Gastroesophageal sphincter (tissue), 4 donors: ENCODE measurements around the gene OR2AG1. TPM values are rescaled to one million over a fixed set of nuclear protein-coding genes. Genes with fewer than 3 reads are reported as not detected.

Experiments used
- ATAC-seq: fragments of 150-250 bp; one replicate; pipeline ENCODE4 v1.9.1; 2016; ENCODE audit warnings: mild to moderate bottlenecking, moderate library complexity
- H3K27ac ChIP-seq, 4 donors: fragments of 200-600 bp; sonication (generic) in 3 of 4; 1 replicate in 3 of 4; 2 replicates in 1 of 4; pipeline ENCODE4 v1.5.1; 2016 to 2019
- H3K27me3 ChIP-seq: fragments of 200-600 bp; sonication (generic); one replicate; pipeline ENCODE4 v1.5.1; 2019
- H3K36me3 ChIP-seq, 2 donors: fragments of 200-600 bp; sonication (generic); one replicate each; pipeline ENCODE4 v1.5.1; 2019; ENCODE audit warnings: control low read depth in 1 of 2
- H3K4me1 ChIP-seq, 3 donors: fragments of 200-600 bp; sonication (generic); 1 replicate in 2 of 3; 2 replicates in 1 of 3; pipeline ENCODE4 v1.5.1; 2016 to 2019; ENCODE audit warnings: control low read depth in 2 of 3
- H3K4me3 ChIP-seq, 2 donors: fragments of 200-600 bp; sonication (generic); one replicate each; pipeline ENCODE4 v1.5.1; 2019; ENCODE audit warnings: mild to moderate bottlenecking in 1 of 2, moderate library complexity in 1 of 2
- H3K9me3 ChIP-seq, 3 donors: fragments of 200-600 bp; sonication (generic); one replicate each; pipeline ENCODE4 v1.5.1; 2017 to 2019; ENCODE audit warnings: control low read depth in 2 of 3
- EP300 ChIP-seq: sonication (generic); formaldehyde crosslinking; IDR thresholded peaks from one replicate; pipeline ENCODE4 v1.6.1; 2017; ENCODE audit warnings: antibody characterized with exemption, mild to moderate bottlenecking
- POLR2A ChIP-seq, 2 donors: fragments of 450-650 bp; IDR thresholded peaks; one replicate each; pipeline ENCODE4 v1.6.1; 2017; ENCODE audit warnings: antibody characterized with exemption in 2 of 2, mild to moderate bottlenecking in 2 of 2, moderate library complexity in 1 of 2
- POLR2AphosphoS5 ChIP-seq: sonication (generic); formaldehyde crosslinking; IDR thresholded peaks from one replicate; pipeline ENCODE4 v1.6.1; 2017; ENCODE audit warnings: antibody characterized with exemption
- WGBS, 2 donors: methylation state at CpG; one replicate each; pipeline ENCODE4 v1.1.5; 2018; ENCODE audit warnings: low coverage in 1 of 2; 5-methylcytosine and 5-hydroxymethylcytosine counted together
- total RNA-seq, 4 donors: library from RNA; depleted of rRNA; stranded (reverse); fragments of >200 nt; gene quantifications; one replicate each; pipeline ENCODE4 v1.1.0, GENCODE V29; 2016
- TF ChIP-seq, protein P1 (sequence below), 4 experiments: fragments of 200-600 bp in 2 of 4; fragments of 450-650 bp in 2 of 4; sonication (generic) in 1 of 4; IDR thresholded peaks; one replicate each; pipeline ENCODE4 v1.5.1; 2017 to 2019; ENCODE audit warnings: antibody characterized with exemption in 4 of 4, mild to moderate bottlenecking in 2 of 4, moderate library complexity in 2 of 4

OR2AG1 gene
- total RNA-seq, 4 donors from 2014 or later = not detected

DNA sequence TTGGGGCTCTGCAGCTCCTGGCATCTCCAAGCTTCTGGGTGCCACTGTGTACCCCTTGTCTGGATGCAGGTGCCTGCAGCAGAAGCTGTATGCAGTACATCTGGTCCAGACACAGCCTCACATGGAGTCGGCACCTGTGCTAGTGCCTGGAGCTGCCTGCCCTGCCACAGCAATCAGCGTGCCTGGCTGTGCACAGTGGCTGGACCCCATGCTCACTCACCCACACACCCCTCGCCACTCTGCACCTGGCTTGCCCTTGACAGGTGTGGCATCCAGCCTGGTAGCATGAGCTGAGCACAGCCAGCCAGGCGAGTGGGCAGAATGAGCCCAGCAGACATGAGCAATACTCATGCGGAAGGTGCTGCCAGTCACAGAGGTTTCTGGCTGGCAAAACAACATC, 36.1 kb downstream of the OR2AG1 start:
- no peak overlapping the region for H3K4me3 ChIP-seq
- no peaks in the 10 kb centered on the region for H3K27me3 ChIP-seq
- TF ChIP-seq EP300 (no peak), POLR2A (IDR thresholded peaks at IDR 0.05) (no peak), POLR2AphosphoS5 (no peak)
- TF ChIP-seq, protein P1, sequence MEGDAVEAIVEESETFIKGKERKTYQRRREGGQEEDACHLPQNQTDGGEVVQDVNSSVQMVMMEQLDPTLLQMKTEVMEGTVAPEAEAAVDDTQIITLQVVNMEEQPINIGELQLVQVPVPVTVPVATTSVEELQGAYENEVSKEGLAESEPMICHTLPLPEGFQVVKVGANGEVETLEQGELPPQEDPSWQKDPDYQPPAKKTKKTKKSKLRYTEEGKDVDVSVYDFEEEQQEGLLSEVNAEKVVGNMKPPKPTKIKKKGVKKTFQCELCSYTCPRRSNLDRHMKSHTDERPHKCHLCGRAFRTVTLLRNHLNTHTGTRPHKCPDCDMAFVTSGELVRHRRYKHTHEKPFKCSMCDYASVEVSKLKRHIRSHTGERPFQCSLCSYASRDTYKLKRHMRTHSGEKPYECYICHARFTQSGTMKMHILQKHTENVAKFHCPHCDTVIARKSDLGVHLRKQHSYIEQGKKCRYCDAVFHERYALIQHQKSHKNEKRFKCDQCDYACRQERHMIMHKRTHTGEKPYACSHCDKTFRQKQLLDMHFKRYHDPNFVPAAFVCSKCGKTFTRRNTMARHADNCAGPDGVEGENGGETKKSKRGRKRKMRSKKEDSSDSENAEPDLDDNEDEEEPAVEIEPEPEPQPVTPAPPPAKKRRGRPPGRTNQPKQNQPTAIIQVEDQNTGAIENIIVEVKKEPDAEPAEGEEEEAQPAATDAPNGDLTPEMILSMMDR (IDR thresholded peaks at IDR 0.05) = no peak
- H3K27ac ChIP-seq = no peak overlapping the region
- 91% methylated on average over 4 of the region's 5 CpGs; no CpG with 5 or more reads in 1 of the 2 donors for WGBS, 2 donors
- no peaks in the 10 kb centered on the region for H3K36me3 ChIP-seq
- no peaks in the 10 kb centered on the region for H3K4me1 ChIP-seq
- no peaks in the 10 kb centered on the region for H3K9me3 ChIP-seq
- no peak for ATAC-seq

DNA sequence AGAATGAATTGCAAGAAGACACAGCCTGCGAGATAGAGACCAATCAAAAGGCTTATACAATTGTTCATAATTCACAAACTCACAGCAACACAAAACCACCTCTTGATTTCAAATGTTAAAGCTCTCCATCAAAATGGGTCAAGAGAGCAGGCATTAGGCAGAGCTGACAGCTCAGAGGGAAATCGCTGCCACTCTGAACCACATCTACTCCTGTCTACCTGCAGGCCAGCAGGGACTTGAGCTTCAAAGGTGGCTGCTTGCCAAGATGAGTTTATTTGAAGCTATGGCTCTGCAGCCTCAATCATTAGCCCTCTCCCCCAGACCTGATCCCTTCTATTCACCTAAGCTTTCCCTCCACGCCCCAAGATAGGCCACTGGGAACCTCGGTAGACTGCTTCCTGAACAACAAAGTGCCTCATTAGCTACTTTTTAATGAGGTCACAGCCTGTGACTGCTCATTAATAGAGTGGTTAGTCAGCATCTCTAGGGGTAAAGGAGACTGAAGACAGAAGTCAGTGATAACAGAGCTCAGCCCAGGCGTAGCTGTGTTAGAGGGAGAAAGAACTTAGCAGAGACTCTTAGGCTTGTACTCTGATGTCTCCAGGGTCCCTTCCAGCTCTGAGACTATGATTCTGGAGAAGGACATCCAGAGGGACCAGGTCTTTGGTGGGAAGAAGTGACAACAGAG, 41.5 kb downstream of the OR2AG1 start:
- no peak for ATAC-seq
- no peaks in the 10 kb centered on the region for H3K4me1 ChIP-seq
- no peaks in the 10 kb centered on the region for H3K36me3 ChIP-seq
- H3K4me3 ChIP-seq = no peak overlapping the region
- no peaks in the 10 kb centered on the region for H3K27me3 ChIP-seq
- 70 to 73% methylated on average over 3 to 4 of the region's 5 CpGs for WGBS, 2 donors
- TF ChIP-seq, protein P1 (IDR thresholded peaks at IDR 0.05) = no peak
- TF ChIP-seq POLR2AphosphoS5 = no peak
- TF ChIP-seq POLR2A (IDR thresholded peaks at IDR 0.05) = no peak
- no peak for TF ChIP-seq EP300
- no peaks in the 10 kb centered on the region for H3K9me3 ChIP-seq
- H3K27ac ChIP-seq = no peak overlapping the region

DNA sequence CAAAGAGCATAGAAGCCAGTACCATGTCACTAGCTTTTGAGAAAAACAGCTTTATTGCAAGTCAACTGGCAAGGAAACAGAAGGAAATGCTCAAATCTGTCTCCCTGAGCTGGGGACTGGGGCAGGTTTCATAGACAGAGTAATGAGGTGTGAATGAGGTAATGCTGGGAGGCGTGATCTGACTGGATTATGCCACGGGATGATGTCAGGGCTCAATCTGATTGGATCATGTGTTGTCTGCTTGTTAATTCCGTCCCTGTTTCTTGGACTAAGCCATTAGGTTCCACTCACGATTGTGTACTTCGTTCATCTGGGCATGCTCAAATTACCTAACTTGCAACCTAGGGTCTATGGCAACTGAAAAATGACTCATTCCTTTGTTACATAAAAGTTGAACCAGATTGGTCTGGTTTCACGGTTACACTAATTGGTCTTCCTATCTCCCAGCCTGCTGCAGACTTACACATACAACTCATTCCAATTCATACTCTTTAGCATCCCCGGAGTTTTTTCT, 42.5 kb downstream of the OR2AG1 start:
- WGBS, 2 donors = 71 to 77% methylated on average over 7 of the region's 7 CpGs
- no peaks in the 10 kb centered on the region for H3K9me3 ChIP-seq
- H3K4me3 ChIP-seq = no peak overlapping the region
- no peak overlapping the region for H3K27ac ChIP-seq
- TF ChIP-seq POLR2AphosphoS5 = no peak
- no peaks in the 10 kb centered on the region for H3K36me3 ChIP-seq
- no peak for ATAC-seq
- H3K4me1 ChIP-seq = no peaks in the 10 kb centered on the region
- no peaks in the 10 kb centered on the region for H3K27me3 ChIP-seq

DNA sequence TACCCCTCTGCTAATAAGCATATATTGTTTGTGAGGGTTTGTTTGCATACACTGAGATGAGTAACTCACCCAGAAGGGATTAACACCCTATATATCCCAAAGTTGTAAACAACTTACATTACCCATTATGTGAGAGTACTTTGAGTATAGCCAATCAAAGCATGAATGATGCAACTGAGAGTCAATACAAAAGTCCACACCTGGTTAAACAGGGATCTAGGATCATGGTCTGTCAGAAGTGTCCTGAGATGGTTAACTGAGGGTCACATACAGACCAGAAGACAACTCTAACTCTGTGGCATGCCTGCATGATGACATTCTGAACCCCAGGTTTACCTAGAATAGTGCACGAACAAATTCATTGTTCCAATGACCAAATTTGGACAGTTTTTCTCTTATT, 45.3 kb downstream of the OR2AG1 start:
- no peak overlapping the region for H3K27ac ChIP-seq

DNA sequence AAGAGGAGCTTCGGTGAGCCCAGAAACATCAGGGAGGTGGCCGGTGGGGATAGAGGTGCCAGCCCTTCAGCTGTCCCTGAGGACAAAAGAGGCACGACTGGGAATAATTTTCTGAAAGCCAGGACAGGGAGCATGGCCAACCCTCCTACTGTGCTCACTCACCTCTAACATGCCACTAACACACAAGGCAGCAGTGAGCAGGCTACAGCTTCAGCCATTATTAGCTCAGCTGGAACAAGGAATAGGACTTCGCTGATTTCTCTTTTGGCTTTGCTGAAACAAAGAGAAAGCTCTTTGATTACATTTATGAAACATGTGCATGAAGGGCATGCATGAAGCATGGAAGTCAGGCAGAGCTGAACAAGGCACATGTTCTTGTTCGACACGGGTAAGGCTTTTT, 50.5 kb downstream of the OR2AG1 start:
- H3K4me3 ChIP-seq = no peak overlapping the region
- peaks cover 3% of the 10 kb centered on the region for H3K27me3 ChIP-seq
- no peak overlapping the region for H3K27ac ChIP-seq
- no peaks in the 10 kb centered on the region for H3K9me3 ChIP-seq
- TF ChIP-seq, protein P1 (IDR thresholded peaks at IDR 0.05) = no peak
- TF ChIP-seq POLR2AphosphoS5 (no peak), EP300 (no peak), POLR2A (IDR thresholded peaks at IDR 0.05) (no peak)
- ATAC-seq = no peak
- whole genome bisulfite sequencing, 2 donors = 67% methylated on average over 4 to 6 of the region's 6 CpGs
- H3K4me1 ChIP-seq = no peaks in the 10 kb centered on the region
- H3K36me3 ChIP-seq = no peaks in the 10 kb centered on the region

More for the DNA sequence above, 45.3 kb downstream of the OR2AG1 start:
- Histone ChIP-seq H3K27me3 (no peaks in the 10 kb centered on the region), H3K4me1 (no peaks in the 10 kb centered on the region), H3K36me3 (no peaks in the 10 kb centered on the region), H3K4me3 (no peak overlapping the region), H3K9me3 (no peaks in the 10 kb centered on the region)
- TF ChIP-seq, protein P1 (IDR thresholded peaks at IDR 0.05) = no peak
- TF ChIP-seq EP300 = no peak
- TF ChIP-seq POLR2A (IDR thresholded peaks at IDR 0.05) = no peak
- TF ChIP-seq POLR2AphosphoS5 = no peak
- 56 to 80% methylated on average over 1 of the region's 1 CpG for WGBS, 2 donors
- no peak for ATAC-seq
